PC-3 (cell line): Measurements from ENCODE around the gene PRR12. TPM values are rescaled to one million over a fixed set of nuclear protein-coding genes. Genes with fewer than 3 reads are reported as not detected.
A peak's percentile ranks its signal among the peaks of the same experiment; 100 is the strongest.

ENCODE experiments used
- ATAC-seq: fragments of 200-7000 bp; cut with Tn5 transposase; 2 replicates; pipeline ENCODE4 v1.9.1; 2020; ENCODE audit warnings: mild to moderate bottlenecking, moderate library complexity
- BruUV-seq: library from RNA; stranded (reverse); fragments of 400-500 nt; replicated peaks from 2 replicates; lab custom pipeline; 2021; lab: Mats Ljungman, UMichigan
- CTCF ChIA-PET: fragments of 300-600 bp; sonication (Branson Sonifier 250); formaldehyde crosslinking; loops from one replicate; lab custom pipeline; 2022; ENCODE audit warnings: antibody characterized with exemption; lab: Charles Lee
- POLR2A ChIA-PET: fragments of 300-600 bp; sonication (Branson Sonifier 250); formaldehyde crosslinking; loops from one replicate; lab custom pipeline; 2022; ENCODE audit warnings: antibody characterized with exemption; ENCODE audit not compliant: unreplicated experiment; lab: Charles Lee
- DNase-seq: peaks from one replicate; pipeline ENCODE4 v3.0.0-alpha.2; 2015
- H2AFZ ChIP-seq: fragments of 300-600 bp; sonication (generic); 2 replicates; pipeline ENCODE4 v1.6.0; 2016; ENCODE audit warnings: antibody characterized with exemption, low read length
- H3F3A ChIP-seq: fragments of 300-600 bp; sonication (generic); one replicate; pipeline ENCODE4 v1.6.0; 2017; ENCODE audit warnings: antibody characterized with exemption, low read length, control low read depth, mild to moderate bottlenecking; ENCODE audit not compliant: unreplicated experiment
- H3K27ac ChIP-seq: fragments of 300-600 bp; sonication (generic); 2 replicates; pipeline ENCODE4 v1.5.1; 2016; ENCODE audit warnings: mild to moderate bottlenecking, low read length
- H3K27me3 ChIP-seq: fragments of 300-600 bp; sonication (generic); 2 replicates; pipeline ENCODE4 v1.6.1; 2016; ENCODE audit warnings: low read length, mixed read lengths
- H3K36me3 ChIP-seq: fragments of 300-600 bp; sonication (generic); 2 replicates; pipeline ENCODE4 v1.6.1; 2016; ENCODE audit warnings: low read depth, mixed run types, low read length, mixed read lengths
- H3K4me1 ChIP-seq: fragments of 300-600 bp; sonication (generic); 2 replicates; pipeline ENCODE4 v1.5.1; 2016; ENCODE audit warnings: low read length; ENCODE audit not compliant: insufficient read depth
- H3K4me2 ChIP-seq: fragments of 300-600 bp; sonication (generic); 2 replicates; pipeline ENCODE4 v1.6.0; 2016; ENCODE audit warnings: low read length
- H3K4me3 ChIP-seq: fragments of 300-600 bp; sonication (generic); 2 replicates; pipeline ENCODE4 v1.5.1; 2016; ENCODE audit warnings: mild to moderate bottlenecking, low read length, mixed read lengths
- H3K79me2 ChIP-seq: fragments of 300-600 bp; sonication (generic); 2 replicates; pipeline ENCODE4 v1.6.1; 2017; ENCODE audit warnings: low read length, mixed read lengths
- H3K9ac ChIP-seq: fragments of 300-600 bp; sonication (generic); 2 replicates; pipeline ENCODE4 v1.6.0; 2016; ENCODE audit warnings: mild to moderate bottlenecking, low read length
- H3K9me2 ChIP-seq: fragments of 300-600 bp; sonication (generic); replicated peaks from 2 replicates; pipeline ENCODE4 v1.6.1; 2016; ENCODE audit warnings: mixed run types, low read length, mixed read lengths
- H3K9me3 ChIP-seq: fragments of 300-600 bp; sonication (generic); 2 replicates; pipeline ENCODE4 v1.6.1; 2016; ENCODE audit warnings: low read length, mixed read lengths
- H4K20me1 ChIP-seq: fragments of 300-600 bp; sonication (generic); 2 replicates; pipeline ENCODE4 v1.6.1; 2016; ENCODE audit warnings: low read length, mixed read lengths
- EZH2 ChIP-seq: fragments of 300-600 bp; sonication (generic); IDR thresholded peaks from one replicate; pipeline ENCODE4 v1.6.1; 2017; ENCODE audit warnings: antibody characterized with exemption, mild to moderate bottlenecking, low read length; ENCODE audit not compliant: unreplicated experiment
- EZH2phosphoT487 ChIP-seq: fragments of 300-600 bp; sonication (generic); IDR thresholded peaks from 2 replicates; pipeline ENCODE4 v1.6.1; 2018; ENCODE audit warnings: mild to moderate bottlenecking, antibody characterized with exemption, low read length, borderline replicate concordance
- intact Hi-C: fragments of 100-400 bp; cut with micrococcal nuclease; formaldehyde crosslinking; loops from 2 replicates; pipeline ENCODE4 v1.9.0; 2023
- total RNA-seq: library from RNA; depleted of rRNA; stranded (reverse); fragments of >200 nt; gene quantifications from 2 replicates; pipeline ENCODE4 v1.2.3, GENCODE V29; 2014
- TF ChIP-seq, protein P1 (sequence below): fragments of 300-600 bp; sonication (generic); conservative IDR thresholded peaks from 2 replicates; pipeline ENCODE4 v1.5.1; 2017; ENCODE audit warnings: antibody characterized with exemption, low read depth, mild to moderate bottlenecking, low read length

PRR12 gene
- total RNA-seq, 1 experiment from 2014 or later = 14.6 TPM

DNA sequence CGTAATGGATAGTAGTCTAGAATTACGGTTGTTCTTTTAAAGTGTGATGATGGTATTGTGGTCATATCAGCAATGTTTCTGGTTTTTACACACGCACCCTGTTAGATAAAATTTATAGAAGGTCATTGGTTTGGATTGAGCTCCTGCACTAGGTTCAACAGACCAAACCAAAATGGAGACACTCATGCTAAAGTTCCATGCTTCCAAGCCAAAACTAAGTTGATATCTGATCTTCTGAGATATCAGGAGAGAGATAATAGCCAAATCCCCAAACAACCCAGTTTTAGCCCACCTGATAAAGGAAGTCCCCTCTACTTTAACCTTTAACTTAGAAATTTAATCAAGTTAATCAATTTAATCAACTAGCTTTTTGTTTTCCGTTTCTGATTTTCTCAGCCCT lies 11.8 kb upstream of the PRR12 start:
- TF ChIP-seq EZH2 (no peak), EZH2phosphoT487 (no peak)
- TF ChIP-seq, protein P1, sequence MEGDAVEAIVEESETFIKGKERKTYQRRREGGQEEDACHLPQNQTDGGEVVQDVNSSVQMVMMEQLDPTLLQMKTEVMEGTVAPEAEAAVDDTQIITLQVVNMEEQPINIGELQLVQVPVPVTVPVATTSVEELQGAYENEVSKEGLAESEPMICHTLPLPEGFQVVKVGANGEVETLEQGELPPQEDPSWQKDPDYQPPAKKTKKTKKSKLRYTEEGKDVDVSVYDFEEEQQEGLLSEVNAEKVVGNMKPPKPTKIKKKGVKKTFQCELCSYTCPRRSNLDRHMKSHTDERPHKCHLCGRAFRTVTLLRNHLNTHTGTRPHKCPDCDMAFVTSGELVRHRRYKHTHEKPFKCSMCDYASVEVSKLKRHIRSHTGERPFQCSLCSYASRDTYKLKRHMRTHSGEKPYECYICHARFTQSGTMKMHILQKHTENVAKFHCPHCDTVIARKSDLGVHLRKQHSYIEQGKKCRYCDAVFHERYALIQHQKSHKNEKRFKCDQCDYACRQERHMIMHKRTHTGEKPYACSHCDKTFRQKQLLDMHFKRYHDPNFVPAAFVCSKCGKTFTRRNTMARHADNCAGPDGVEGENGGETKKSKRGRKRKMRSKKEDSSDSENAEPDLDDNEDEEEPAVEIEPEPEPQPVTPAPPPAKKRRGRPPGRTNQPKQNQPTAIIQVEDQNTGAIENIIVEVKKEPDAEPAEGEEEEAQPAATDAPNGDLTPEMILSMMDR = no peak
- Histone ChIP-seq H3F3A (no peaks in the 10 kb centered on the region), H3K4me2 (peak overlapping the region; percentile 93), H3K4me3 (peak overlapping the region; percentile 96), H2AFZ (no peak overlapping the region), H3K9me2 (no peaks in the 10 kb centered on the region), H3K27ac (no peak overlapping the region), H3K9ac (peak overlapping the region; percentile 88), H3K9me3 (no peaks in the 10 kb centered on the region), H4K20me1 (0 out of 2 replicates have a peak, but pooled peaks cover 8% of the 10 kb centered on the region), H3K4me1 (peaks cover 14% of the 10 kb centered on the region), H3K79me2 (peaks cover 42% of the 10 kb centered on the region), H3K27me3 (no peaks in the 10 kb centered on the region), H3K36me3 (peaks cover 15% of the 10 kb centered on the region)
- ATAC-seq = no peak
- POLR2A ChIA-PET = interaction anchor here (0.5 to 0.7 kb wide), 3 partner anchors 40 to 181 kb away, joined by 3 to 9 read pairs (median 5); no protein-coding TSS in a partner anchor
- CTCF ChIA-PET = interaction anchor here (0.8 kb wide), 1 partner anchor 9 kb away, joined by 3 read pairs; no protein-coding TSS in a partner anchor
- BruUV-seq = no TSS peak
- intact Hi-C loops = no loop called here
- DNase-seq = no peak

DNA sequence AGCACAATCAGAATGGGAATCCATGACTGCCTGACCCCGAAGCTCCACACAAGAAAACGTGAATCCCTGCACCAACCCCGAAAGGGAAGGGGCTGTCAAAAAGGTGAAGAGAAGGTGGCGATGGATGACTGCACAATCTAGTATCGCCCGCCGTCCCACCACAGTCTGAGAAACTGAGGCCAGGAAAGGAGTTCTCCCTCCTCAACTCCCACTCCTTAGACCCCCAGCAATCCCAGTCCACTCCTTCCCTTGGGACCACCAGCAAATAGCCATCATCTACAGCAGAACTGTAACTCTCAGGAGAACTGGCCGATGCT lies 11.1 kb upstream of the PRR12 start:
- Histone ChIP-seq H3K4me3 (peak overlapping the region; percentile 96), H3K27ac (no peak overlapping the region), H3F3A (no peaks in the 10 kb centered on the region), H3K9ac (peak overlapping the region; percentile 88), H4K20me1 (0 out of 2 replicates have a peak, but pooled peaks cover 8% of the 10 kb centered on the region), H3K36me3 (peaks cover 10% of the 10 kb centered on the region; the same call in 1 of the 2 replicates), H3K4me1 (peaks cover 14% of the 10 kb centered on the region), H3K9me2 (no peaks in the 10 kb centered on the region), H3K79me2 (peaks cover 38% of the 10 kb centered on the region), H3K9me3 (no peaks in the 10 kb centered on the region), H3K4me2 (peak overlapping the region; percentile 93), H2AFZ (peak overlapping the region; percentile 31; the same call in 1 of the 2 replicates), H3K27me3 (no peaks in the 10 kb centered on the region)
- DNase-seq (no peak), ATAC-seq (no peak)
- TSS peak; percentile 71 for BruUV-seq
- intact Hi-C loops = loop anchor here (1.0 kb wide), 1 partner anchor 10 kb away; no protein-coding TSS in a partner anchor
- ChIA-PET CTCF (interaction anchor here (0.8 kb wide), 1 partner anchor 10 kb away, joined by 3 read pairs; no protein-coding TSS in a partner anchor), POLR2A (interaction anchor here (0.5 to 1.6 kb wide), 5 partner anchors 40 to 180 kb away, joined by 3 to 9 read pairs (median 8); partner anchors contain the start of genes RRAS and SCAF1)
- TF ChIP-seq, protein P1 = no peak
- no peak for TF ChIP-seq EZH2
- no peak for TF ChIP-seq EZH2phosphoT487
